ENCODE results near the gene REST. TPM values are rescaled to one million over a fixed set of nuclear protein-coding genes. Genes with fewer than 3 reads are reported as not detected.
A peak's percentile ranks its signal among the peaks of the same experiment; 100 is the strongest.

REST gene, protein sequence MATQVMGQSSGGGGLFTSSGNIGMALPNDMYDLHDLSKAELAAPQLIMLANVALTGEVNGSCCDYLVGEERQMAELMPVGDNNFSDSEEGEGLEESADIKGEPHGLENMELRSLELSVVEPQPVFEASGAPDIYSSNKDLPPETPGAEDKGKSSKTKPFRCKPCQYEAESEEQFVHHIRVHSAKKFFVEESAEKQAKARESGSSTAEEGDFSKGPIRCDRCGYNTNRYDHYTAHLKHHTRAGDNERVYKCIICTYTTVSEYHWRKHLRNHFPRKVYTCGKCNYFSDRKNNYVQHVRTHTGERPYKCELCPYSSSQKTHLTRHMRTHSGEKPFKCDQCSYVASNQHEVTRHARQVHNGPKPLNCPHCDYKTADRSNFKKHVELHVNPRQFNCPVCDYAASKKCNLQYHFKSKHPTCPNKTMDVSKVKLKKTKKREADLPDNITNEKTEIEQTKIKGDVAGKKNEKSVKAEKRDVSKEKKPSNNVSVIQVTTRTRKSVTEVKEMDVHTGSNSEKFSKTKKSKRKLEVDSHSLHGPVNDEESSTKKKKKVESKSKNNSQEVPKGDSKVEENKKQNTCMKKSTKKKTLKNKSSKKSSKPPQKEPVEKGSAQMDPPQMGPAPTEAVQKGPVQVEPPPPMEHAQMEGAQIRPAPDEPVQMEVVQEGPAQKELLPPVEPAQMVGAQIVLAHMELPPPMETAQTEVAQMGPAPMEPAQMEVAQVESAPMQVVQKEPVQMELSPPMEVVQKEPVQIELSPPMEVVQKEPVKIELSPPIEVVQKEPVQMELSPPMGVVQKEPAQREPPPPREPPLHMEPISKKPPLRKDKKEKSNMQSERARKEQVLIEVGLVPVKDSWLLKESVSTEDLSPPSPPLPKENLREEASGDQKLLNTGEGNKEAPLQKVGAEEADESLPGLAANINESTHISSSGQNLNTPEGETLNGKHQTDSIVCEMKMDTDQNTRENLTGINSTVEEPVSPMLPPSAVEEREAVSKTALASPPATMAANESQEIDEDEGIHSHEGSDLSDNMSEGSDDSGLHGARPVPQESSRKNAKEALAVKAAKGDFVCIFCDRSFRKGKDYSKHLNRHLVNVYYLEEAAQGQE
- 39.6 and 52.7 TPM in 2 replicates for total RNA-seq

DNA sequence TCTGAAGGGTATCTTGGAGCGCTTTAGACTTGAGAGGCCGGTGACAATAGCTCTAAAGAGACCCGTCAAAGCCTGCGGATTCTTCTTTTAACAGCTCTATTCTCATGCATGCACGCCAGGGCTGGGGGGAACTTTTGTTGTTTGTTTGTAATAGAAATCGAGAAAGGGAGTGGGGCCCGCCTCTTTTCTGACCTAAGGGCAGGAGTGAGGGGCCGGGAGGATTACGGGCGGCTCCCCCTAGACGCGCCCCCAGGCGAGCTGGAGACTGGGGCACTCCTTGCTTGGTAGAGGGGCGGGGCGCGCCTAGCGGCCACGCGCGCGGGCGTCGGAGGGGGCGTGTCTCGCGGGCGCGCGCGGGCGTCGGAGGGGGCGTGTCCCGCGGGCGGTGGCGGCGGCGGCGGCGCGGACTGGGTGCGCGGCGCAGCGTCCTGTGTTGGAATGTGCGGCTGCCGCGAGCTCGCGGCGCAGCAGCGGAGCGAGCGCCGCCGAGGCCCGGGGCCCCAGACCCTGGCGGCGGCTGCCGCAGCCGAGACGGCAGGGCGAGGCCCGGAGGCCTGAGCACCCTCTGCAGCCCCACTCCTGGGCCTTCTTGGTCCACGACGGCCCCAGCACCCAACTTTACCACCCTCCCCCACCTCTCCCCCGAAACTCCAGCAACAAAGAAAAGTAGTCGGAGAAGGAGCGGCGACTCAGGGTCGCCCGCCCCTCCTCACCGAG, at the start of gene REST:
Gene REST (plus strand): TSS at position 412 of the 717 bp plus-strand sequence. CDS start 2,739 bp downstream, outside the sequence.
- TF ChIP-seq, protein P1, sequence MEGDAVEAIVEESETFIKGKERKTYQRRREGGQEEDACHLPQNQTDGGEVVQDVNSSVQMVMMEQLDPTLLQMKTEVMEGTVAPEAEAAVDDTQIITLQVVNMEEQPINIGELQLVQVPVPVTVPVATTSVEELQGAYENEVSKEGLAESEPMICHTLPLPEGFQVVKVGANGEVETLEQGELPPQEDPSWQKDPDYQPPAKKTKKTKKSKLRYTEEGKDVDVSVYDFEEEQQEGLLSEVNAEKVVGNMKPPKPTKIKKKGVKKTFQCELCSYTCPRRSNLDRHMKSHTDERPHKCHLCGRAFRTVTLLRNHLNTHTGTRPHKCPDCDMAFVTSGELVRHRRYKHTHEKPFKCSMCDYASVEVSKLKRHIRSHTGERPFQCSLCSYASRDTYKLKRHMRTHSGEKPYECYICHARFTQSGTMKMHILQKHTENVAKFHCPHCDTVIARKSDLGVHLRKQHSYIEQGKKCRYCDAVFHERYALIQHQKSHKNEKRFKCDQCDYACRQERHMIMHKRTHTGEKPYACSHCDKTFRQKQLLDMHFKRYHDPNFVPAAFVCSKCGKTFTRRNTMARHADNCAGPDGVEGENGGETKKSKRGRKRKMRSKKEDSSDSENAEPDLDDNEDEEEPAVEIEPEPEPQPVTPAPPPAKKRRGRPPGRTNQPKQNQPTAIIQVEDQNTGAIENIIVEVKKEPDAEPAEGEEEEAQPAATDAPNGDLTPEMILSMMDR (IDR thresholded peaks at IDR 0.05; ENCODE audit: insufficient read depth, low read depth, low read length), result no peak
- H3K4me3 ChIP-seq (ENCODE audit: low read depth, low read length), result peak within 1 kb of the TSS; percentile 95
- DNase-seq (ENCODE audit: low read depth), result peak; percentile 65

DNA sequence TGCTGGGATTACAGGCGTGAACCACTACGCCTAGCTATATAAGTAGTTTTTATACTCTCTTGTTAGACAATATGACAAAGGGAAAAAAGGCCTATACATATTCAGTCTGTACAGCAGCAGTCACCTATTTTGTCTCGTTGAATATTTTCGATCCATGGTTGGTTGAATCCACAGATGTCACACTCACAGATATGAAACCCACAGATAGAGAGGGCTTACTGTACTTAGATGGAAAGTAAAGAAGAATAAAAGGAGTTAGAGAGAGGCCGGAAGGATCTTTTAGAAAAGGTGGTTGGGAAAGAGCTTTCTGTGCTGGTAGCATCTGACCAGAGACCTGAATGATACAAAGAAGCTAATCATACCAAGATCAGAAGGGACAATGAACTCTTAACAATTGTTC, 47.9 kb upstream of the REST start:
- DNase-seq (ENCODE audit: low read depth), result no peak
- TF ChIP-seq, protein P1 (IDR thresholded peaks at IDR 0.05; ENCODE audit: insufficient read depth, low read depth, low read length), result no peak
- H3K4me3 ChIP-seq (ENCODE audit: low read depth, low read length), result no peak overlapping the region

DNA sequence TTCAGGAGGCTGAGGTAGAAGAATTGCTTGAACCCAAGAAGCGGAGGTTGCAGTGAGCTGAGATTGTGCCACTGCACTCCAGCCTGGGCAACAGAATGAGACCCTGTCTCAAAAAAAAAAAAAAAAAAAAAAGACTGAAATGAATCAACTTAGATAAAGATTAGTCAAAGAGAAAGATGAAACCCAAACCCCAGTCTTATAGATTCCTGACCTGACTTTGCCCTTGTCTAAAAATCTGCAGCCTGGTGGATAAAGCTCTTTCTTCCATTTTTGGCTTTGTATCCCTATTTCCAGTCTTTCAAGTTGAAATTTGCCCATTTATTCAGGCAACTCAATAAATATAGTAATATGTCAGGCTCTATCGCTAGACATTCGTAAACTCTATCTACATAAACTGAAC, 46.9 kb upstream of the REST start:
- TF ChIP-seq, protein P1 (IDR thresholded peaks at IDR 0.05; ENCODE audit: insufficient read depth, low read depth, low read length), result no peak
- H3K4me3 ChIP-seq (ENCODE audit: low read depth, low read length), result no peak overlapping the region
- no peak for DNase-seq (ENCODE audit: low read depth)

DNA sequence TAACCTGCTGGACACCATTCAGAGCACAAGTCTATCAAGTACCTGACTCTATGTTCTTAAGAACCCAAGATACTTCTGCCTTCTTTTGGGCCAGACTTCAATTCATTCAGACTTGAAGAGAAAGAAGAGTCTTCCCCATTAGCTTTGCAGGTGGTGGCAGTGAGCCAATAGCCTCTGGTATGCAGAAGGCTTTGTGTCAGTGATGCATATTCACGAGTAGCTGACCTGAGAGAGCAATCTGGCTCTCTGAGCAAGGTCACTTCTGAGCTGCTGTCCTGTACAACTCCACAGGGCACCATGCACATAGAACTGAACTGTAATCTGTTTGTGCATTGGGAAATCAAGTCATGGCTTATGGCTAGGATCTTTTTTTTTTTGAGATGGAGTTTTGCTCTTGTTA, 46.3 kb upstream of the REST start:
- no peak for DNase-seq (ENCODE audit: low read depth)
- H3K4me3 ChIP-seq (ENCODE audit: low read depth, low read length), result no peak overlapping the region
- TF ChIP-seq, protein P1 (IDR thresholded peaks at IDR 0.05; ENCODE audit: insufficient read depth, low read depth, low read length), result no peak

DNA sequence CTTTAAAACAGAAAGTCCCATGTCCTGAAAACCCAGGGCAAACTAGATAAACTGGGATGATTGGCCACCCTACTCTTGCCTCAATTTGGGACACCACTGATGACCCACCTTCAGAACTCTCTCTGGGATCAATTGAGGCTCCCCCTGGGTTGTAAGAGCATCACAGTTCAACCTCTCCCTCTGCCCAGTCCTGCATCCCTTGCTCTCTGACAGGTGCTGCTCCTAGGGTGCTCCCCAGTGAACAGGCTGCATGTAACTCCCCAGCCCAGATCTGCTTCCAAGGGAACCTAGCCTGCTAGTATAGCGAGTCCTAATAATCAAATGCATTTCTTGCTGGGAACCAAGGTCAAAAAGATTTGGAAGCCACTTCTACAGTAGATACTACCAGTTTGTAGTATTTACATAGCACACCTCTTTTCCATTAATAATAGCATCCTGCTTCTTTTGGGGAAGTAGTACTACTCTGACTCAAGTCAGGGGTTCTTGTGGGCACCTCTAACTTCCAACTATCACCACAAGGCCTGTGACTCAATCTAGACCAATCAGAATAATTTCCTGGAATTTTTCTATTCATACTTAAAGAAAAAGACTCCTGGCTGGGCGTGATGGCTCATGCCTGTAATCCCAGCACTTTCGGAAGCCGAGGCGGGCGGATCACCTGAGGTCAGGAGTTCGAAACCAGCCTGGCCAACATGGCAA, 44.1 kb upstream of the REST start:
- H3K4me3 ChIP-seq (ENCODE audit: low read depth, low read length), result no peak overlapping the region
- no peak for DNase-seq (ENCODE audit: low read depth)
- TF ChIP-seq, protein P1 (IDR thresholded peaks at IDR 0.05; ENCODE audit: insufficient read depth, low read depth, low read length), result no peak

Data from fibroblast of villous mesenchyme (primary cell).